Stromal cell of bone marrow (primary cell): ENCODE measurements around the gene TUBG2.
A peak's percentile ranks its signal among the peaks of the same experiment; 100 is the strongest.
"Not testable (repeated sequence)": the region's sequence is repeated elsewhere in the genome, so short reads cannot be mapped to it uniquely, and the experiment has no call there.

ENCODE experiments used
- DNase-seq: peaks from one replicate; pipeline ENCODE4 v3.0.0-alpha.2; 2012; ENCODE audit warnings: low read depth

The TUBG2 gene

DNA sequence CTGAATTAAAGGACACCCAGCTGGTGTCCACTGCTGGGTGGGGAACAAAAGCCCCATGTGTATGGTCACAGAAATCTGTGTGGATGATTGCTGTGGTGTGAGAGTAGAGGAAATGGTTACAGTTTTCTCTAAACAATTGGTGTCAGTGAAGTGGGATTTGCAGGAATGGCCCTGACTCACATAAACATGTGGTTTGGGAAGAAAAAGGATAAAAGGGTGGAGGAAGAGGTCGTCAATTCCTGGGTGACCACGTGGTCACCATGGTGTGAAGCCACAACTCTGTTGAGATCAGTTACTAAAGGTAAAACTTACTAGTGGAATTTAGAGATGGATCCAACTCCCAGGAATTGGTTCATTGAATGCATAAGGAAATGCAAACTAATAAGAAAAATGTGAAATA is 3.6 kb upstream of the TUBG2 start:
- DNase-seq, result no peak

DNA sequence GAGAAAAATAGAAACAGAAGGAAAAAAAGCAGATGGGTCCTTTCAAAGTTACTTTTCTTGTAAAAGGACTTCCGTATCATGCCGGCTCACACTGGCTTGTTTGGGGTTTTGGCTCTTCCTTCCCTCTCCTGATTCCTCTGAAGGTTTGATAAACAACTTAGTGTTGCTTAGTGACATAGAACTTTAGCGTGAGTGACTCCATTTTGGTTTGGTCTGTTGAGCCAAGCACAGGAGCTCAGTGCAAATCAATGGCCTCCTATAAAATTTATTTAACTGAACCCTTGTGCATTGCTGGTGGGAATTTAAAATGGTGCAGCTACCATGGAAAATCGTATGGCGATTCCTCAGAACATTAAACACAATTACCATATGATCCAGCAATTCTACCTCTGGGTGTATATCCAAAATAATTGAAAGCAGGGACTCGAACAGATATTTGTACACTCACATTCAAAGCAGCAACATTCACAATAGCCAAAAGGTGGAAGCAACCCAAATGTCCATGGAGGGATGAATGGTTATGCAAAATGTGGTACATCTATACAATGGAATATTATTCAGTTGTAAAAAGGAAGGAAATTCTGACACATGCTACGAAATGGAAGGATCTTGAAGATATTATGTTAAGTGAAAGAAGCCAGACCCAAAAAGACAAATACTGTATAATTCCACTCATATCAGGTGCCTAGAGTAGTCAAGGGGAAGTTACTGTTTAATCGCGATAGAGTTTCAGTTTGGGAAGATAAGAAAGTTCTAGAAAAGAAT is 1.1 kb upstream of the TUBG2 start:
- DNase-seq, result no peak

DNA sequence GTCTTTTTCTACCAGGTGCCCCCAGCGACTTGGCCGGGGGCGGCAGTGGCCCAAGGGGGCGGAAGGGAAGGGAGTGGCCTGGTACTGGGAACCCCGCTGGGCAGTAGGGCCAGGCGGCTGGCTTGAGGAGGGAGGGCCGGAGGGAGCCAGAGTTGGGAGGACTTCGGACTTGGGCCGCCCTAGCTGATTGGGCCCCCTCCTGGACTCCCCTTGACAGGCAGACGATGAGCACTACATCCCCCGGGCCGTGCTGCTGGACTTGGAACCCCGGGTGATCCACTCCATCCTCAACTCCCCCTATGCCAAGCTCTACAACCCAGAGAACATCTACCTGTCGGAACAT is 819 bp downstream of the TUBG2 start:
- DNase-seq, result not testable (repeated sequence)

DNA sequence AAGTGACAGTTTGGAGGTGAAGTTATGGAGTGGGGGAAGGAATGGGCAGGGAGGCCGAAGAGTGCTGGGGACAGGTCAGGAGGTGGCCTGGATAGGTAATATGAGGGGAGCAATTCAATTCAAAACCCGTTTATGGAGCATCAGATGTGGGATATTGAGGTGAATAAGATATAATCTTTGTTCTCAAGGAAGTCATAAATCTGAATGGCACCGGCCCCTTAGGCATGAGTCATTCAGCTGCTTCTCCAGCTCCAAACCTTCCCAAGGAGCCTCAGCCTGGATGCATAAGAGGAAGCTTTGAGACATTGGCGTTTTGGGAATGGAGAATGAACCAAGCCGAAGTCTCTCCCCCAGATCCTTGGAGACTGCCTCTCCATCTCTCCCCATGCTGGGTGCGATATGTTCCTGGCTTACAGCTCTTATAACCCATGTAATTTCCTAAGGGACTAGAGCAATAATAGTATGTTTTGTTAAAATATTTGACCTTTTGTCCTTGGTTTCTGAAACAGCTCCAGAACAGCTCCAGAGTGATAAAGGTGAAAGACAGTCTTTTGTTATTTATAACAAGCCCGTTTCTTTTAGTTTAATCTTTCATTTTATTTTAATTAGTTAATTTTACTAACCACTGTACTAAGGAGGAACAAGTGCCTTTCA is 1.7 kb downstream of the TUBG2 start:
- peak; percentile 56 for DNase-seq

DNA sequence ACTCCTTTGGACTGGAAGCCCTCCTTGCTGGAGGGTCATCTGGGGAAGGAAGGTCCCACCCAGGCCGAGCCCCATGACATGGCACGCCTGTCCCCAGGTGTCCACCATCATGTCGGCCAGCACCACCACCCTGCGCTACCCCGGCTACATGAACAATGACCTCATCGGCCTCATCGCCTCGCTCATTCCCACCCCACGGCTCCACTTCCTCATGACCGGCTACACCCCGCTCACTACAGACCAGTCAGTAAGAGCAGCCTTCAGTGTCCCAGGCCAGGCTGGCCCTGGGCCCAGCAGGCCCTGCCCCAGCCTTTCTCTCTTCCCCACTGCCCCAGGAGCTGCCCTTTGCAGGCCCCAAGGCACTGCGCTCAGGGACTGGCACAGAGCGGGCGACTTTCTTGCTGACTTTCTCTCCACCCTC is 6.5 kb downstream of the TUBG2 start:
- no peak for DNase-seq

DNA sequence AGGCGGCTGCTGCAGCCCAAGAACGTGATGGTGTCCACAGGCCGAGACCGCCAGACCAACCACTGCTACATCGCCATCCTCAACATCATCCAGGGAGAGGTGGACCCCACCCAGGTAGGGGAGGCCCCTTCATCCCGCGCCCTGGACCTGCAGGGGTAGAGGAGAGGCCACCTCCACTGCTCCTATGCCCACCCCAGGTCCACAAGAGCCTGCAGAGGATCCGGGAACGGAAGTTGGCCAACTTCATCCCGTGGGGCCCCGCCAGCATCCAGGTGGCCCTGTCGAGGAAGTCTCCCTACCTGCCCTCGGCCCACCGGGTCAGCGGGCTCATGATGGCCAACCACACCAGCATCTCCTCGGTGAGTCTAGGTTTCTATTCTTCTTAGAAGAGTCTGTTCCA is 7.0 kb downstream of the TUBG2 start:
- DNase-seq, result not testable (repeated sequence)

DNA sequence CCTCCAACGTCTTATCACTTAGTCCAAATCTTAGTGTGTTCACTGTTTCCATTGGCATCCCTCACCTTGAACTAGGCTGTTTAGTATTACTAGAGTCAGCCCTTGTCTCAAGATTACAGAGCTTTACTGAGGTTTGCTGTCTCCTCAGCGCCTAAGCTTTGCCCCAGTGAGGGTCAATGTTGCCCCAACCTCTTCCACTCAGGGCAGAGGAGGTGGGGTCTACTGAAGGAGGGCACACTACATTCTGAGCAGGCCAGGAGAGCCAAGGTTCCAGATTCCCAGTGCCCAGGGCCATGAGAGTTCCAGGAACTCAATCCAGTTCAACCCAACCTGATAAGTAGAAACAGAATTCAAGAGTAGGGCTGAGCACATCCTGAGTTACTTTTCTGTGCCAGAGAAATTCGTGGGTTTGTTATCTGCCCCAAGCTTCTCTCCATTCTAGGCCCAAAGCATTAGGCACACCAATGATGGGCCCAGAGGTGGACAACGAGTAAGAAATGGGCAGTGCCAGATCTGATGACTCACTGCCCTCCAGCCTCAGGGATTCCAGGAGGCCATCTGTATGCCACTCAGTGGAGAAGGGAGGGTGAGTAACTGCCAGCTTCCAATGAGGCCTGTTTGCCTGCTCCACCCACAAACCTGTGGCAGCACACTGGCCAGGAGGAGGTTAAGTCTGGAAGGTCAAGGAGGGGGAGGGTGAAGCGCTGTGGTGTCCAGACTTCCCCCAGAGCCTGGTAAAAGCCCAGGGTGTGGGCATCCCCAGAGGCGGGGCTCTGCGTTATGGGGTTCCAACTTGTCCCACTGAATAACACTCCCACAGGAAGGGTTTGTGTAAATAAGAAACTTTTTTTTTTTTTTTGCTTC is 8.2 kb downstream of the TUBG2 start:
- DNase-seq, result peak; percentile 75

DNA sequence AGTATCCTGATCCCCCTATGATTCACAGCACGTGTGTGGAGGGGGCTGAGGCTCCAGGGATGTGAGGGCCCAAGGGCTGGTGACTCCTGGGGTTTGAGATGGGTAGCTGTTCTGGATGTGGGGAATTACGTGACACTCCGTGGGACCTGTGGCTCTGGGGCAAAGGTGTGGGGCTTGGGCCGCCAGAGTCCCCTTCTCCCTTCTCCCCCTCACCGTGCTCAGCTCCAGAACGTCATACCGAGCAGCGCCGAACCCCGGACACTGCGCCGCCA is 10.6 kb downstream of the TUBG2 start:
- DNase-seq, result no peak

DNA sequence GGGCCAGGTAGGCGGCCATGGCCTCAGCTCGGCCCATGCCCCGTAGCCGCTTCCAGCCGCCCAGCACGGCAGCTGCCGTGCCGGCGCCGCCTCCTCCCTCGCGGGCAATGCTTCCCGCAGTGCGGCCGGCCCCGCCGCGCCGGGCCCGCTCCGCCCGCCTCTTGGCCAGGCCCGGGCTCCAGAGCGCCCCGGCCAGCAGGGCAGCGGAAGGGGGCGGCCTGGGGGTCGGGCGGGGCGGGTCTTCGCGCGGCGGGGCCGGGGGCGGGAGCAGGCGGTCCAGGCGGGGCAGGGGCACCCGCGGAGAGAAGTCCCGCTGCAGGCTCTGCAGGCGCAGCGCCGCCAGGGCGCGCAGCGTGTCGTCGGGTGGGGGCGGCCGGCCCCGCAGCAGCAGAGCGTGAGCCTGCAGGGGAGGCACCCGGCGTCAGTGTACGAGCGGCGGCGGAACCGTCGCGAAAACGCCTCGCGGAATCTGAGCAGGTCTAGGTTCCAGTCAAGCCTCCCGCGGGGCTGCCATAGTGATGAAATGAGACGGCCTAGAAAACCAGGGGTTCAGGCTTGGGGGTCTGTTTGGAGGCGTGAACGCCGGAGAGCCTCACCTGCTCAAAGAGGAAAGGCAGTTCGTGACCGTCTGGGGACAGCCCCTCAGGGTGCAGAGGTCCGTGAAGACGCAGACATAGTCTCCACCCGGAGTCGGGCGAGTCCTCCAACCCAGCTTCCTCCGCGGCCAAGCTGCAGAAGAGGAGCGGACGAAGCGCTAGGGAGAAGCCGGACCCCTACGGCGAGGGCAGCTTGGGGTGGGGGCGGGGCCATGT is 11.1 kb downstream of the TUBG2 start:
- no peak for DNase-seq

DNA sequence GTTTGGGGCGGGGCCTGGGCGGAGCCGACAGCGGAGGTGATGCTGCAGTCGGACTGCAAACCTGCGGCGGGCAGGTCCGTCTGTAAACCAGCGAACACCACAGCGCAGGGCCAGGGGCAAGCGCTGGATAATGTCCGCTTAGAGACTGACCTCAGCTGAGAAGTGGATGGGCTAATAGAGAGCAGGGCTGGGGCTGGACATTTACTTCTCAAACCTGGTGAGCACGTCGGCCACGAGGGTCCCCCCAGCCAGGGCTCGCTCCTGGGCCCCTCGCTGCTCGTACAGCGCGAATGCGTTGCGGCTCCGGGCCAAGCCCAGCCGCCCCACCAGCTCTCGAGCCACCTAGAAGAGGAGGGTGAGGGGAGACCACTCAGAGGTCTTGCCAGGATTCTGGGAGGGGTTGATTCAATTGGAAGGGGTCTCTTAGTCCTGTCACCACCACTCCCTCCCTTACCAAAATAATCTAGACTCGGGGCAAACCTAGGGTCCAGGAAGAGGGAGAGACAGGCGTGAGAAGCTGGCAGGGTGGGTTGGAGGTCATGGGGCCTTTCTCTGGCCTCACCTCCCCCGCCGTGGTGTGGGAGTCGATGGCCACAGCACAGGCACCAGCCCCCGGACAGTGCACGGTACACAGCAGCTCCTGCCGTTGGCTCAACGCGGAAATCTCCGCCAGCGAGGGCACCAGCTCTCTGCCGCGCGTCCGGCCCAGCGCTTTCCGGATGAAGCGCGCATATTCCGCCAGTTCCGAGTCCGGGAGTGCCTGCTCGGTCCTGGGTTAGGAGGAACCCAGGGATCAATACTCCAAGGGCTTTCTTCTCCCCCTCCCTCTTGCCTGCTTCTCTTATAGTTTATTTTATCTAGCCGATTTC is 11.9 kb downstream of the TUBG2 start:
- no peak for DNase-seq

DNA sequence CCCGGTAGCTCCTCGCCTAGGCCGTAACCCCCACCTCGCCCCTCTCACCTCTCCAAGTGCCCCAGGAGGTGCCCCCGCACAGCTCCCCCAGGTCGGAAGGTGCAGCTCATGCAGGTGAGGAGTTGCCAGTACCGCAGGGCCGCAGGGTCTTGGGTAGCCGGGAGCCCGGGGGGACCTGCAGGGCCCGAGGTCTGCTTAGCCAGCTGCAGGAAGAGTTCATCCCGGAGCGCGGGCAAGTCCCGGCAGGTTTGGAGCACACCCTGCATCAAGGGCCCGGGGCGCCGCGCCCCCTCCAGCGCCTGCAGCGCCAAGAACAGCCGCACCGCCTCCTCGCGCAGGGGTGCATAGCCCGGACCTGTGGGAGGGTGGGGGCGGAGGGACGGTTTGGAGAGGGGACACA is 13.0 kb downstream of the TUBG2 start:
- DNase-seq, result no peak

DNA sequence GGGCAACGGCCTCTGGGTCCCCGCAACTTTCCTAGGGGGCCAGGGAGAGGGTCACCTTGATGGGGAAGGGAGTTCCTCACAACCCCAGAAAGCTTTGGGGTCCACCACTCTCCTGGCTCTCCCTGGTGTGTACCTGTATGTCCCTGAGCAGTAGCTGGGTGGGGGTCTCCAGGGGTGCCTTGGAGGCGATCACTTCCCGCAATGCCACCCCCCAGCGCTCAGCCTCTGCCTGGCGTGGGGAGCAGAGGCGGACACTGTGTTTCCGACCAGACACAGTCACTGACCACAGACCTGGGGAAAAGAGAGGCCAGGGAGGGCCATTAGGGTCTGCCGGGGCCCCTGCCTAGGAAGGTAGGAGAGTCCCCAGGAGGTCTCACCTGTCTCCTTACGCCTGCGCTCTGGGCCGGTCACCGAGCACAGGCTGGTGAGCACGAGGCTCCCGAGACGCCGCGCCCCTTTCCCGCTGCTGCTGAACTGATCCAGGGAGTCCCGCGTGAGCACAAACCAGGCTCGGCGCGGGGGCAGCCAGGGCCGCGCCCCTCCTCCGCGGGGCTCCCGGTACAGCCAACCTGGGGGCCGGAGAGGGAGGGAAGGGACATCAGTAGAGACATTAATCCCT is 14.3 kb downstream of the TUBG2 start:
- no peak for DNase-seq

DNA sequence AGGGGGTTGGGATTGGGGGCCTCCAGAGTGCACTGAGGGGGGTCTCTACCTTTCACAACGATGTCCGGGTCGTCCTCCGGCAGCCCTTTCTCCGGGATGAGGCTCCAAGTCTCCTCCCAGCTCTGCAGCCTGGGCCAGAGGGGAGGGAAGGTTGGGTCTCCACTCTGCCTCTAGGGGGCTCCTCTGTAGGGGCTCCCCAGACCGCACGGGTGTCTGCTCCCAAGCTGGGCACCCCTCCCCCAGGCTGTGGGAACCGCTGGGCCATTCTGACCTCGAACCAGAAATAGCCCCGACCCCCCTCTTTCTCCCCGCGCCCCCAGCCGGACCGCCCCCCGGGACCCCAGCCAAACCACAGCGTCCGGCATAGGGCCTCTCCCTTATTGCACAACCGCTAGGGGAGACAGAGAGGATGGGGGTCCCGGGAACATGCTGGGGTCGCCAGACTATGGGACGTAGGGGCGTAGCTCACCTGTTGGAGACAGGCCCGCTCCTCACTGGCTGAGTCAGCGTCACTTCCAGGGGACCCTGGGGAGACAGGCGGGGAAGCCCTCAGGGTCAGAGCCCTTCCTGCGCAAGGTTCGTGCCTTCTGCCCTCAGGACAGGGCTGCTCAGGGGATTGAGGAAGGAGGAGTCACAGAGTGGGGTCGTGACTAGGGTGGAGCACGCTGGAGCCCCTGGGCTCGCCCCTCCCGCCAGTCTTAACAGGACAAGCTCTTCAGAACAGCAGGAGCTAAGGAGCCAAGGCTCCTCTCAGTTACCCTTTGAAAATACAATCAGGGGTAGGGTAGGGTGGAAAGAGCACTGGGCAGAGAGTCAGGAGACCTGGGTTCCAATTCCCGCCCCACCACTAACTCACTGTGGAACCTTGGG is 15.0 kb downstream of the TUBG2 start:
- no peak for DNase-seq

DNA sequence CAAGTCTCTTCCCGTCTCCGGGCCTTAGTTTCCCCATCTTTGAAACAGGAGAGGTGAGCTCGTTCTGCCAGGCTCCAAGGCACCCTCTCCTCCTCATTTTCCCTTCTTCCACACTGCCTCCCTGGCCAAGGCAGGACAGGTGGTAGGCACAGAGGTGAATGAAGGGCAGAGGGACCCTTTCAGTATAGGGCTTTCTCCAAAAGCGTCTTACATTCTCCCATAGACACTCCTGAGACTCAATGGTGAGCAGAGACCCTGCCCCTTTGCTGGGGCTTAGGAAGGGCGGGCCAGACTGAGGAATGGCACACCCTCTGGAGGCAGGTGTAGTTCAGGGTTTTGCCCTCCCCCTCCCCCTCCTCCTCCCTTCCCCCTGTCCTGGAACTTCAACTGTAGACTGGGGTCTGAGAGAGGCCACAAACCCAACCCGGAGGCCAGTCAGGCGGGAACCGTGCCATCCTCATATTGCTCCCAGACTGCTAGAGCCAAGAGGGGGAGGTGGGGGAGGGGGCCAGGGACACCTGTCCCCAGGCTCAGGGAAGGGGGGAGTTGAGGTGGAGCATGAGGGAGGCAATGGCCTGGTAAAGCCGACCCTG is 15.8 kb downstream of the TUBG2 start:
- no peak for DNase-seq

DNA sequence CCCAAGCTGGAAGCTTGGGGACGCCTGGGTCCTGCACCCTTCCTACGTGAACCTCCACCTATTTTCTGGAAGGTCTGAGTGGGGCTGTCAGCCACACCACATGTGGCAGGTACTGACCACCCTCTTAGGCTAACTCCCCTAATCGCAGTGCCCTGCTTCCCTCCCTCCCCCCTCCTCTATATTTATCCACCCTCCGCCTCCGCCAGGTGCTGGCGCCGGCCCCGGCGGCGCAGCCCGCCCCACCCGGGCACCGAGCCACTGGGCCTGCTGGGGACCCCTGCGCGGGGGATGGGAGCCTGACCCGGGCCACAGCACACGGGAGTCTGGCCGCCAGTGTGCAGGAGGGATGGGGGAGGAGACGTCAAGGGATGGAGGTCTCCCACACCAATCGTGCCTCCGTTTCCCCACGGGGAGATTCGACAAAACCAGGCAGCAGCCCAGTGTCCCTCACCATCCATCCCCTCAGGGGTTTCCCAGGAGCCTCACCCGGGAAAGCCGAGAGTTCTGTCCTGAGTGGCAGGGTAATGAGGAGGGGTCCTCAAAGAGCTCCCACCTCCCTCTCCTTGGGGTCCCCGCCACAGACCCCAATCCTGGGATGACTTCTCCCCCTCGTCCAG is 16.4 kb downstream of the TUBG2 start:
- DNase-seq, result no peak

DNA sequence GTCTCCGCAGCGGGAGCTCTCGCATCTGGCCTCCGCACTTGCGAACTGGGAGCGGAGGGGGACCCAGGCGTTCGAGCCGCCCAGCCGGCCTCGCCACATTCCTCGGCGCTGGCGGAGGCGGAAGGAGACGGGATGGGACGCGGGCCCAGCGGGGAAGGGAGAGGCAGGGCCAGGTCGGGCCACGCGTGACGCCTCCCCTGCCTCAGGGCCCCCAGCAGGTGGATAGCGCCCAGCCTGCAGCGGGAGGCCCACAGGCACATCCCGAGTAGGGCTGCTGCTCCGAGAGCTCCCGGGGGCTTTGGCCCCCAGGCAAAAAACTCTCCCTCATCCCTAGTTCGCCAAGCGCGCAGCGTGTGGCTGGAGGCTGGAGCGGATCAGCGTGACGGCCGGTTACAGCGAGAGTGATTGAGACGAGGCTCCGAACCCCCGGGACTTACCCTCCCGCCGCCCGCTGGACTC is 16.9 kb downstream of the TUBG2 start:
- DNase-seq, result no peak

DNA sequence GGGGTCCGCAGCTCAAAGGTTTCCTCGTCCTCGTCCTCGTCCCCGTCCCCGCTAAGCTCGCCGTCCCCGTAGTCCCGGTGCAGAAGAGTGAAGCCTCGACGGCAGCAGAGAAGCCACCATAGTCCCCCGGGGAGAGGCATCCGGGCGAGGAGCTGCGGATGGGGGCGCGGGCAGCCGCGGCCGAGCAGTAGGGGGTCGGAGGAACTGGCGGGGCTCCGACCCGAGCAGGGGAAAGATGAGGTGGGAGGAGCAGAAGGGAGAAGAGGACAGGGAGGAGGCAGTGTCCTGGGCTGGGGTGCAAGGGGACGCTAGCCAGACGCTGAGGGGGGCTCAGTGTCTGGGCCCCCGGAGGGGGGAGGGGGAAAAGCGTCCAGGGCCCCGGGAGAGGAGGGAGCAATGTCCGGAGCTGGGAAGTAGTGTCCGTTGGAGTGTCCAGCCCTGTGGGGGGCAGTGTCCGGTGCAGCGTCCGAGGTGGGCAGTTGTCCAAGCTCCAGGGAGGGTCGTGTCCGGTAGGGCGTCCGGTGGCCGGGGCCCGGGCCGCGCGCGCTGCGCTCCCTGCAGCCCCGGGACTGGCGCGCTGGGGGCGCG is 17.4 kb downstream of the TUBG2 start, which contains the start of gene PLEKHH3:
TSS of gene PLEKHH3 (minus strand) at position 571 of the 588 bp plus-strand sequence. CDS start at position 140, 431 bp downstream.
- no peak for DNase-seq
